Liver (tissue), 9 donors: Measurements from ENCODE around the gene TFPI. TPM values are rescaled to one million over a fixed set of nuclear protein-coding genes. Genes with fewer than 3 reads are reported as not detected.

Source experiments
- DNase-seq: peaks from one replicate; pipeline ENCODE4 v3.0.0-alpha.2; 2017; ENCODE audit warnings: low spot score
- H3K27ac ChIP-seq, 2 donors: one replicate each; pipeline ENCODE4 v1.7.0; 2013; ENCODE audit warnings: inconsistent platforms in 2 of 2, low read length in 2 of 2, control low read depth in 1 of 2, low read depth in 1 of 2, mild to moderate bottlenecking in 1 of 2
- H3K27me3 ChIP-seq, 4 donors: one replicate each; pipeline versions ENCODE4 v1.6.1 to v1.7.0; 2013; ENCODE audit warnings: low read length in 3 of 4, inconsistent platforms in 1 of 4, mild to moderate bottlenecking in 1 of 4, moderate library complexity in 1 of 4; ENCODE audit not compliant: control insufficient read depth in 4 of 4, insufficient read depth in 4 of 4
- H3K36me3 ChIP-seq, 4 donors: one replicate each; pipeline versions ENCODE4 v1.6.1 to v1.7.0; 2013; ENCODE audit warnings: low read length in 3 of 4, mild to moderate bottlenecking in 3 of 4, low read depth in 1 of 4, moderate library complexity in 1 of 4; ENCODE audit not compliant: control insufficient read depth in 4 of 4, insufficient read depth in 3 of 4
- H3K4me1 ChIP-seq, 4 donors: one replicate each; pipeline versions ENCODE4 v1.6.1 to v1.7.0; 2013; ENCODE audit warnings: low read length in 3 of 4, mild to moderate bottlenecking in 3 of 4, moderate library complexity in 1 of 4; ENCODE audit not compliant: control insufficient read depth in 4 of 4, insufficient read depth in 4 of 4
- H3K4me3 ChIP-seq, 3 donors: one replicate each; pipeline versions ENCODE4 v1.6.1 to v1.7.0; 2013; ENCODE audit warnings: low read length in 3 of 3, control low read depth in 1 of 3, low read depth in 1 of 3, mild to moderate bottlenecking in 1 of 3
- H3K9ac ChIP-seq, 2 donors: one replicate each; pipeline ENCODE4 v1.7.0; 2013; ENCODE audit warnings: low read length in 2 of 2, mild to moderate bottlenecking in 2 of 2, moderate library complexity in 2 of 2, control low read depth in 1 of 2, low read depth in 1 of 2
- H3K9me3 ChIP-seq, 4 donors: one replicate each; pipeline versions ENCODE4 v1.6.1 to v1.7.0; 2013; ENCODE audit warnings: low read length in 3 of 4; ENCODE audit not compliant: control insufficient read depth in 4 of 4
- CTCF ChIP-seq: fragments of 150-350 bp; IDR thresholded peaks from 2 replicates; pipeline ENCODE4 v1.5.1; 2017; ENCODE audit warnings: improper control_type of control experiment, low read depth, low read length; ENCODE audit not compliant: missing input control
- EGR1 ChIP-seq, 2 donors: IDR thresholded peaks; 2 replicates each; pipeline ENCODE4 v1.6.1; 2016 to 2018; ENCODE audit warnings: antibody characterized with exemption in 2 of 2, low read depth in 2 of 2
- FOXA1 ChIP-seq: IDR thresholded peaks from 2 replicates; pipeline ENCODE4 v1.6.1; 2016; ENCODE audit warnings: antibody characterized with exemption
- FOXA2 ChIP-seq: IDR thresholded peaks from 2 replicates; pipeline ENCODE4 v1.6.1; 2016; ENCODE audit warnings: antibody characterized with exemption
- GABPA ChIP-seq, 2 donors: IDR thresholded peaks in 1 of 2; conservative IDR thresholded peaks in 1 of 2; 2 replicates each; pipeline ENCODE4 v1.6.1; 2016; ENCODE audit warnings: antibody characterized with exemption in 2 of 2, mild to moderate bottlenecking in 1 of 2, moderate library complexity in 1 of 2
- HNF4A ChIP-seq, 2 donors: conservative IDR thresholded peaks; 2 replicates each; pipeline ENCODE4 v1.6.1; 2016; ENCODE audit warnings: antibody characterized with exemption in 2 of 2, mild to moderate bottlenecking in 2 of 2
- HNF4G ChIP-seq: IDR thresholded peaks from 2 replicates; pipeline ENCODE4 v1.6.1; 2016; ENCODE audit warnings: antibody characterized with exemption
- JUND ChIP-seq, 2 donors: IDR thresholded peaks; 2 replicates each; pipeline ENCODE4 v1.6.1; 2016; ENCODE audit warnings: antibody characterized with exemption in 2 of 2
- NR2F2 ChIP-seq: IDR thresholded peaks from 2 replicates; pipeline ENCODE4 v1.6.1; 2016; ENCODE audit warnings: antibody characterized with exemption
- RAD21 ChIP-seq, 2 donors: IDR thresholded peaks; 2 replicates each; pipeline ENCODE4 v1.6.1; 2016; ENCODE audit warnings: antibody characterized with exemption in 2 of 2, mild to moderate bottlenecking in 2 of 2
- RXRA ChIP-seq, 2 donors: IDR thresholded peaks; 2 replicates each; pipeline ENCODE4 v1.6.1; 2017 to 2018; ENCODE audit warnings: antibody characterized with exemption in 2 of 2, mild to moderate bottlenecking in 1 of 2
- SP1 ChIP-seq: IDR thresholded peaks from 2 replicates; pipeline ENCODE4 v1.6.1; 2018; ENCODE audit warnings: antibody characterized with exemption, mild to moderate bottlenecking
- TAF1 ChIP-seq: conservative IDR thresholded peaks from 2 replicates; pipeline ENCODE4 v1.6.1; 2016; ENCODE audit warnings: antibody characterized with exemption, mild to moderate bottlenecking
- YY1 ChIP-seq: IDR thresholded peaks from 2 replicates; pipeline ENCODE4 v1.6.1; 2016; ENCODE audit warnings: antibody characterized with exemption, mild to moderate bottlenecking
- WGBS: extraction: QIAGEN DNeasy Blood & Tissue Kit; methylation state at CpG from one replicate; pipeline ENCODE4 v1.1.7; 2013; 5-methylcytosine and 5-hydroxymethylcytosine counted together
- polyA plus RNA-seq, 2 donors: library from polyadenylated mRNA; stranded (reverse) in 1 of 2; unstranded in 1 of 2; fragments of 200-250 nt in 1 of 2; fragments of >200 nt in 1 of 2; fragmentation: Nextera tagmentation in 1 of 2; extraction: Ambion mirVana in 1 of 2; gene quantifications; one replicate each; pipeline versions ENCODE4 v1.2.1 to v1.2.3, GENCODE V29; 2013 to 2015
- total RNA-seq, 2 donors: library from RNA; depleted of rRNA; stranded (reverse); fragments of >200 nt; gene quantifications; one replicate each; pipeline ENCODE4 v1.2.3, GENCODE V29; 2014
- TF ChIP-seq, protein P1 (sequence below): IDR thresholded peaks from 2 replicates; pipeline ENCODE4 v1.6.1; 2016; ENCODE audit warnings: antibody characterized with exemption
- TF ChIP-seq, protein P2 (sequence below): IDR thresholded peaks from 2 replicates; pipeline ENCODE4 v1.6.1; 2016; ENCODE audit warnings: antibody characterized with exemption
- TF ChIP-seq, protein P3 (sequence below): IDR thresholded peaks from 2 replicates; pipeline ENCODE4 v1.6.1; 2016; ENCODE audit warnings: antibody characterized with exemption
- TF ChIP-seq, protein P4 (sequence below): IDR thresholded peaks from 2 replicates; pipeline ENCODE4 v1.6.1; 2016; ENCODE audit warnings: antibody characterized with exemption, mild to moderate bottlenecking
- donor health status: healthy.
- donor health status: healthy.
- donor health status: healthy.
- donor health status: healthy.
- donor health status: healthy.

The TFPI gene
- total and polyA plus RNA-seq, 4 donors = 55.8 to 211 (median 130) TPM

- Histone ChIP-seq H3K4me1 (no peaks in the 10 kb centered on the region), H3K36me3 (peaks cover 0 to 33% (median 26%) of the 10 kb centered on the region in 4 donors), H3K9me3 (no peaks in the 10 kb centered on the region), H3K27me3 (no peaks in the 10 kb centered on the region), H3K27ac (no peak overlapping the region), H3K9ac (no peak overlapping the region), H3K4me3 (no peak overlapping the region)
- TF ChIP-seq FOXA1 = no peak
- no peak for TF ChIP-seq HNF4A (conservative IDR thresholded peaks at IDR 0.05)
- TF ChIP-seq YY1 = no peak
- no peak for TF ChIP-seq RAD21 (IDR thresholded peaks at IDR 0.05)
- TF ChIP-seq, protein P1, sequence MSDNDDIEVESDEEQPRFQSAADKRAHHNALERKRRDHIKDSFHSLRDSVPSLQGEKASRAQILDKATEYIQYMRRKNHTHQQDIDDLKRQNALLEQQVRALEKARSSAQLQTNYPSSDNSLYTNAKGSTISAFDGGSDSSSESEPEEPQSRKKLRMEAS = no peak
- TF ChIP-seq GABPA (IDR thresholded peaks at IDR 0.05 in 1 of 2, conservative IDR thresholded peaks at IDR 0.05 in 1 of 2) = no peak
- no peak for TF ChIP-seq JUND (IDR thresholded peaks at IDR 0.05)
- no peak for TF ChIP-seq NR2F2
- TF ChIP-seq EGR1 (IDR thresholded peaks at IDR 0.05; ENCODE audit: low read depth in 2 of 2) = no peak
- TF ChIP-seq CTCF = no peak
- TF ChIP-seq, protein P2, sequence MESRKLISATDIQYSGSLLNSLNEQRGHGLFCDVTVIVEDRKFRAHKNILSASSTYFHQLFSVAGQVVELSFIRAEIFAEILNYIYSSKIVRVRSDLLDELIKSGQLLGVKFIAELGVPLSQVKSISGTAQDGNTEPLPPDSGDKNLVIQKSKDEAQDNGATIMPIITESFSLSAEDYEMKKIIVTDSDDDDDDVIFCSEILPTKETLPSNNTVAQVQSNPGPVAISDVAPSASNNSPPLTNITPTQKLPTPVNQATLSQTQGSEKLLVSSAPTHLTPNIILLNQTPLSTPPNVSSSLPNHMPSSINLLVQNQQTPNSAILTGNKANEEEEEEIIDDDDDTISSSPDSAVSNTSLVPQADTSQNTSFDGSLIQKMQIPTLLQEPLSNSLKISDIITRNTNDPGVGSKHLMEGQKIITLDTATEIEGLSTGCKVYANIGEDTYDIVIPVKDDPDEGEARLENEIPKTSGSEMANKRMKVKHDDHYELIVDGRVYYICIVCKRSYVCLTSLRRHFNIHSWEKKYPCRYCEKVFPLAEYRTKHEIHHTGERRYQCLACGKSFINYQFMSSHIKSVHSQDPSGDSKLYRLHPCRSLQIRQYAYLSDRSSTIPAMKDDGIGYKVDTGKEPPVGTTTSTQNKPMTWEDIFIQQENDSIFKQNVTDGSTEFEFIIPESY = no peak
- TF ChIP-seq RXRA (IDR thresholded peaks at IDR 0.05) = no peak
- no peak for TF ChIP-seq FOXA2
- no peak for TF ChIP-seq TAF1
- no peak for TF ChIP-seq HNF4G
- no peak for TF ChIP-seq SP1
- TF ChIP-seq, protein P3, sequence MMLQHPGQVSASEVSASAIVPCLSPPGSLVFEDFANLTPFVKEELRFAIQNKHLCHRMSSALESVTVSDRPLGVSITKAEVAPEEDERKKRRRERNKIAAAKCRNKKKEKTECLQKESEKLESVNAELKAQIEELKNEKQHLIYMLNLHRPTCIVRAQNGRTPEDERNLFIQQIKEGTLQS = no peak
- TF ChIP-seq, protein P4, sequence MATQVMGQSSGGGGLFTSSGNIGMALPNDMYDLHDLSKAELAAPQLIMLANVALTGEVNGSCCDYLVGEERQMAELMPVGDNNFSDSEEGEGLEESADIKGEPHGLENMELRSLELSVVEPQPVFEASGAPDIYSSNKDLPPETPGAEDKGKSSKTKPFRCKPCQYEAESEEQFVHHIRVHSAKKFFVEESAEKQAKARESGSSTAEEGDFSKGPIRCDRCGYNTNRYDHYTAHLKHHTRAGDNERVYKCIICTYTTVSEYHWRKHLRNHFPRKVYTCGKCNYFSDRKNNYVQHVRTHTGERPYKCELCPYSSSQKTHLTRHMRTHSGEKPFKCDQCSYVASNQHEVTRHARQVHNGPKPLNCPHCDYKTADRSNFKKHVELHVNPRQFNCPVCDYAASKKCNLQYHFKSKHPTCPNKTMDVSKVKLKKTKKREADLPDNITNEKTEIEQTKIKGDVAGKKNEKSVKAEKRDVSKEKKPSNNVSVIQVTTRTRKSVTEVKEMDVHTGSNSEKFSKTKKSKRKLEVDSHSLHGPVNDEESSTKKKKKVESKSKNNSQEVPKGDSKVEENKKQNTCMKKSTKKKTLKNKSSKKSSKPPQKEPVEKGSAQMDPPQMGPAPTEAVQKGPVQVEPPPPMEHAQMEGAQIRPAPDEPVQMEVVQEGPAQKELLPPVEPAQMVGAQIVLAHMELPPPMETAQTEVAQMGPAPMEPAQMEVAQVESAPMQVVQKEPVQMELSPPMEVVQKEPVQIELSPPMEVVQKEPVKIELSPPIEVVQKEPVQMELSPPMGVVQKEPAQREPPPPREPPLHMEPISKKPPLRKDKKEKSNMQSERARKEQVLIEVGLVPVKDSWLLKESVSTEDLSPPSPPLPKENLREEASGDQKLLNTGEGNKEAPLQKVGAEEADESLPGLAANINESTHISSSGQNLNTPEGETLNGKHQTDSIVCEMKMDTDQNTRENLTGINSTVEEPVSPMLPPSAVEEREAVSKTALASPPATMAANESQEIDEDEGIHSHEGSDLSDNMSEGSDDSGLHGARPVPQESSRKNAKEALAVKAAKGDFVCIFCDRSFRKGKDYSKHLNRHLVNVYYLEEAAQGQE = no peak
- WGBS = 93% methylated on average over 3 of the region's 3 CpGs
- DNase-seq = no peak
Measured at GRCh38 chr2:187493877-187494568, 60.2 kb downstream of the TFPI start.
